T-cell (primary cell): ENCODE measurements around the gene DHRSX. TPM values are rescaled to one million over a fixed set of nuclear protein-coding genes. Genes with fewer than 3 reads are reported as not detected.
A peak's percentile ranks its signal among the peaks of the same experiment; 100 is the strongest.

Source experiments
- ATAC-seq, 4 experiments: fragments of 200-7000 bp in 3 of 4; fragments of 150-1000 bp in 1 of 4; cut with Tn5 transposase; replicated peaks in 1 of 4; 1 replicate in 3 of 4; 2 replicates in 1 of 4; pipeline ENCODE4 v1.10.0; 2021; ENCODE audit warnings: moderate library complexity in 3 of 4, mild to moderate bottlenecking in 2 of 4, moderate number of reproducible peaks in 1 of 4
- CTCF ChIA-PET, 2 donors: fragments of 300-600 bp; sonication (Branson Sonifier 250); formaldehyde crosslinking; loops; one replicate each; lab custom pipeline; 2022; ENCODE audit warnings: antibody characterized with exemption in 2 of 2; lab: Charles Lee
- POLR2A ChIA-PET, 2 donors: fragments of 300-600 bp; sonication (Branson Sonifier 250); formaldehyde crosslinking; loops; one replicate each; lab custom pipeline; 2022; ENCODE audit warnings: antibody characterized with exemption in 2 of 2; lab: Charles Lee
- DNase-seq, 35 experiments: peaks; one replicate each; pipeline versions ENCODE4 v3.0.0 to v3.0.0-alpha.2; 2013 to 2023
- H3K27ac ChIP-seq: one replicate; pipeline ENCODE4 v1.5.1; 2013; ENCODE audit warnings: low read length
- H3K27me3 ChIP-seq, 2 experiments: replicated peaks in 1 of 2; 1 replicate in 1 of 2; 2 replicates in 1 of 2; pipeline versions ENCODE4 v1.6.1 to v1.7.0; 2013; ENCODE audit warnings: low read length in 1 of 2, mixed read lengths in 1 of 2; ENCODE audit not compliant: control insufficient read depth in 2 of 2, insufficient read depth in 2 of 2; ENCODE audit errors: extremely low read depth in 1 of 2
- H3K36me3 ChIP-seq, 2 donors: 1 replicate in 1 of 2; 2 replicates in 1 of 2; pipeline versions ENCODE4 v1.6.1 to v1.7.0; 2013; ENCODE audit warnings: low read length in 1 of 2; ENCODE audit not compliant: control insufficient read depth in 2 of 2, insufficient read depth in 1 of 2; ENCODE audit errors: extremely low read depth in 1 of 2
- H3K4me1 ChIP-seq, 2 experiments: 1 replicate in 1 of 2; 2 replicates in 1 of 2; pipeline versions ENCODE4 v1.6.1 to v1.7.0; 2013; ENCODE audit warnings: low read length in 2 of 2, mixed read lengths in 1 of 2; ENCODE audit not compliant: insufficient read depth in 2 of 2, control insufficient read depth in 1 of 2; ENCODE audit errors: extremely low read depth in 1 of 2
- H3K4me3 ChIP-seq, 2 donors: 1 replicate in 1 of 2; 2 replicates in 1 of 2; pipeline versions ENCODE4 v1.5.1 to v1.7.0; 2013; ENCODE audit warnings: mild to moderate bottlenecking in 2 of 2, low read length in 1 of 2, moderate library complexity in 1 of 2; ENCODE audit not compliant: control insufficient read depth in 1 of 2; ENCODE audit errors: extremely low read depth in 1 of 2
- H3K9me3 ChIP-seq: 2 replicates; pipeline ENCODE4 v1.7.0; 2013
- H3K27ac Mint-ChIP-seq, 2 donors: one replicate each; pipeline ENCODE4 v1.8.0; 2020 to 2021; ENCODE audit warnings: mild to moderate bottlenecking in 2 of 2, mixed read lengths in 2 of 2
- H3K27me3 Mint-ChIP-seq, 2 donors: one replicate each; pipeline ENCODE4 v1.8.0; 2021 to 2022; ENCODE audit warnings: mixed read lengths in 2 of 2
- H3K36me3 Mint-ChIP-seq: one replicate; pipeline ENCODE4 v1.8.0; 2021; ENCODE audit warnings: mixed read lengths
- H3K4me1 Mint-ChIP-seq, 3 donors: one replicate each; pipeline ENCODE4 v1.8.0; 2020 to 2022; ENCODE audit warnings: mixed read lengths in 3 of 3, mild to moderate bottlenecking in 1 of 3
- H3K4me3 Mint-ChIP-seq, 3 donors: one replicate each; pipeline ENCODE4 v1.8.0; 2020 to 2022; ENCODE audit warnings: mild to moderate bottlenecking in 3 of 3, mixed read lengths in 3 of 3, moderate library complexity in 3 of 3
- H3K9me3 Mint-ChIP-seq, 3 donors: one replicate each; pipeline ENCODE4 v1.8.0; 2020 to 2022; ENCODE audit warnings: mixed read lengths in 3 of 3
- WGBS: methylation state at CpG from one replicate; pipeline ENCODE4 v1.1.5; 2013; ENCODE audit warnings: missing lambda C conversion rate; ENCODE audit not compliant: insufficient coverage; 5-methylcytosine and 5-hydroxymethylcytosine counted together
- total RNA-seq, 35 experiments: library from RNA in 6 of 35; stranded (reverse) in 6 of 35; fragments of 120-200 nt in 1 of 35; gene quantifications; one replicate each; pipeline versions ENCODE4 v1.2.1 to v1.2.4 and lab custom pipeline; 2013 to 2026

The DHRSX gene
- total RNA-seq, 5 donors from 2014 or later (not counting 1 experiment from before 2014, with no cell fraction given), result 13.2 to 20.0 (median 15.9) TPM

GRCh38 chrX:2513121-2513664 is 12.4 kb upstream of the DHRSX start:
- 92% methylated on average over 6 of the region's 6 CpGs for WGBS
- peaks cover 7 to 9% of the 10 kb centered on the region in 2 donors for H3K27me3 Mint-ChIP-seq
- H3K27ac ChIP-seq, result no peak overlapping the region
- peaks cover 0 to 4% of the 10 kb centered on the region in 2 experiments for H3K27me3 ChIP-seq
- POLR2A ChIA-PET, result no interaction called here
- no peaks in the 10 kb centered on the region for H3K36me3 ChIP-seq
- CTCF ChIA-PET, result no interaction called here
- H3K4me1 Mint-ChIP-seq, result peaks cover 3 to 5% (median 4%) of the 10 kb centered on the region in 3 donors
- no peak overlapping the region for H3K27ac Mint-ChIP-seq
- H3K36me3 Mint-ChIP-seq, result no peaks in the 10 kb centered on the region
- H3K4me3 Mint-ChIP-seq, result no peak overlapping the region
- H3K4me3 ChIP-seq, result no peak overlapping the region
- peaks cover 0 to 2% of the 10 kb centered on the region in 2 experiments for H3K4me1 ChIP-seq
- H3K9me3 Mint-ChIP-seq, result no peaks in the 10 kb centered on the region
- H3K9me3 ChIP-seq, result no peaks in the 10 kb centered on the region
- no peak for DNase-seq
- ATAC-seq, result no peak

GRCh38 chrX:2512501-2512900 is 11.7 kb upstream of the DHRSX start:
- Histone ChIP-seq H3K27me3 (peaks cover 0 to 4% of the 10 kb centered on the region in 2 experiments), H3K4me1 (peaks cover 0 to 2% of the 10 kb centered on the region in 2 experiments), H3K27ac (no peak overlapping the region), H3K4me3 (no peak overlapping the region), H3K9me3 (no peaks in the 10 kb centered on the region), H3K36me3 (no peaks in the 10 kb centered on the region)
- CTCF ChIA-PET, result no interaction called here
- H3K9me3 Mint-ChIP-seq, result no peaks in the 10 kb centered on the region
- ATAC-seq (no peak), DNase-seq (no peak)
- H3K27ac Mint-ChIP-seq, result no peak overlapping the region
- peaks cover 3 to 5% (median 4%) of the 10 kb centered on the region in 3 donors for H3K4me1 Mint-ChIP-seq
- H3K4me3 Mint-ChIP-seq, result no peak overlapping the region
- H3K36me3 Mint-ChIP-seq, result no peaks in the 10 kb centered on the region
- peaks cover 2 to 9% of the 10 kb centered on the region in 2 donors for H3K27me3 Mint-ChIP-seq
- no CpG with 5 or more reads among the region's 8 CpGs for whole genome bisulfite sequencing
- POLR2A ChIA-PET, result no interaction called here

DNA sequence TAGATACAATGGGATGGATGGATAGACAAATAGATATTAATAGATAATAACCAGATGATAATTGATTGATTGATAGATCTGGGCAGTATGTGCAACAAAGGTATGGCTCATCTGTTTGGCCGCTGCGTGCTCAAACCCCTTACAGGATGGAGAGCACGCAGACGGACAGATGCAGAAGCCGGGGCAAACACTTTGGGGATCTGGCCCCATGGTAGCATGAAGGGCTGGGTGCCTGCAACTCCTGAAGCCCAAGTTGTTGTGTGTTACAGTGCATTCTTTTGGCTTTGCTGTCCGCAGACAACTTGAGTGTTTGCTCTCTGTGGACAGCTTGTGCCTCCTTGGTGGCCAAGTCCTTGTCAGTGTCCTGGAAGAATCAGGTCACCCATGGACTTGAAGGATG is 10.6 kb upstream of the DHRSX start:
- ChIA-PET POLR2A (no interaction called here), CTCF (no interaction called here)
- Mint-ChIP-seq H3K27me3 (peaks cover 2 to 5% of the 10 kb centered on the region in 2 donors), H3K9me3 (no peaks in the 10 kb centered on the region), H3K4me3 (no peak overlapping the region), H3K4me1 (peaks cover 0 to 5% (median 2%) of the 10 kb centered on the region in 3 donors), H3K27ac (peak overlapping the region in 1 of 2 donors; percentile 15), H3K36me3 (no peaks in the 10 kb centered on the region)
- ATAC-seq (no peak), DNase-seq (no peak)
- Histone ChIP-seq H3K9me3 (no peaks in the 10 kb centered on the region), H3K36me3 (no peaks in the 10 kb centered on the region), H3K4me1 (peaks cover 0 to 2% of the 10 kb centered on the region in 2 experiments), H3K27ac (no peak overlapping the region), H3K27me3 (peaks cover 0 to 4% of the 10 kb centered on the region in 2 experiments), H3K4me3 (no peak overlapping the region)
- WGBS, result 97% methylated on average over 6 of the region's 6 CpGs

- H3K27ac ChIP-seq, result no peak overlapping the region
These were observed 8.0 kb upstream of the DHRSX start for GRCh38 chrX:2508648-2509335.

DNA sequence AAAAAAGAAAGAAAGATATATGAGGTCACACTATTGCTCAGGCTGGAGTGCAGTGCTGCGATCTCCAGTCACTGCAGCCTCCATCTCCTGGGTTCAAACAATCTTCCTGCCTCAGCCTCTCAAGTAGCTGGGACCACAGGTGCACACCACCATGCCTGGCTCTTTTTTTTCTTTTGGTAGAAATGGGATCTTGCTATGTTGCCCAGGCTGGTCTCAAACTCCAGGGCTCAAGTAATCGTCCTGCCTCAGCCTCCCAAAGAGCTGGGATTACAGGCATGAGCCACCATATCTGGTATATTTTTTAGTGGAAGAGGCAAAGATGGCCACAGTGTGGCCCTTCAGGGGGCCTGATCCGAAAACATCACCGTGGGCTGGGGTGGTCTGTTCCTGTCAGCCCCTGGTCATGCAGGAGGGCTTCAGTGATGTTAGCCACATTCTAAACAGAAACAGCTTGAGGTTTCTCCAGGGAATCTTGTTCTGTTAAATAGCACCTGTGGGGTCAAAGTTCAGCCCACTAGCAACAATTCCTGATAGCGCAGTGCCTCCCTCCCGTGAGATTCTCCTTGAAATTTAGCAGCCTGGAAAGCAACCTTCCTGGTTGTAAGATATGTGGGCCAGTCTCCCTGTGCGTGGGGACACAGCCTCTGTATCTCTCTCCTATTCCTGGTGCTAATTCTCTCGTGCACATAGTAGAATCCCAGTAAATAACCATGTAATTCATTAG is 7.3 kb upstream of the DHRSX start:
- H3K36me3 ChIP-seq, result no peaks in the 10 kb centered on the region
- H3K4me3 Mint-ChIP-seq, result no peak overlapping the region
- ChIA-PET CTCF (no interaction called here), POLR2A (no interaction called here)
- DNase-seq (no peak), ATAC-seq (no peak)
- no peaks in the 10 kb centered on the region for H3K9me3 ChIP-seq
- H3K4me1 ChIP-seq, result no peaks in the 10 kb centered on the region
- no peak overlapping the region for H3K27ac ChIP-seq
- H3K27ac Mint-ChIP-seq, result no peak overlapping the region
- H3K4me3 ChIP-seq, result no peak overlapping the region
- H3K4me1 Mint-ChIP-seq, result peaks cover 0 to 6% (median 0%) of the 10 kb centered on the region in 3 donors
- no peaks in the 10 kb centered on the region for H3K36me3 Mint-ChIP-seq
- 84% methylated on average over 4 of the region's 8 CpGs for WGBS
- no peaks in the 10 kb centered on the region for H3K27me3 Mint-ChIP-seq
- peaks cover 0 to 4% of the 10 kb centered on the region in 2 experiments for H3K27me3 ChIP-seq
- no peaks in the 10 kb centered on the region for H3K9me3 Mint-ChIP-seq

More at GRCh38 chrX:2508648-2509335, 8.0 kb upstream of the DHRSX start:
- 71% methylated on average over 7 of the region's 9 CpGs for WGBS
- Histone ChIP-seq H3K4me1 (no peaks in the 10 kb centered on the region), H3K36me3 (no peaks in the 10 kb centered on the region), H3K9me3 (no peaks in the 10 kb centered on the region), H3K4me3 (no peak overlapping the region), H3K27me3 (peaks cover 0 to 4% of the 10 kb centered on the region in 2 experiments)
- ChIA-PET POLR2A (no interaction called here), CTCF (no interaction called here)
- H3K27ac Mint-ChIP-seq, result no peak overlapping the region
- no peaks in the 10 kb centered on the region for H3K9me3 Mint-ChIP-seq
- no peaks in the 10 kb centered on the region for H3K27me3 Mint-ChIP-seq
- peaks cover 0 to under 1% (median 0%) of the 10 kb centered on the region in 3 donors for H3K4me1 Mint-ChIP-seq
- no peak for DNase-seq
- no peak overlapping the region for H3K4me3 Mint-ChIP-seq
- no peak for ATAC-seq
- H3K36me3 Mint-ChIP-seq, result no peaks in the 10 kb centered on the region

- peaks cover 0 to 6% (median 0%) of the 10 kb centered on the region in 3 donors for H3K4me1 Mint-ChIP-seq
- no peaks in the 10 kb centered on the region for H3K27me3 Mint-ChIP-seq
- H3K27ac ChIP-seq, result no peak overlapping the region
- ATAC-seq (no peak), DNase-seq (no peak)
- H3K4me1 ChIP-seq, result no peaks in the 10 kb centered on the region
- POLR2A ChIA-PET, result no interaction called here
- no peaks in the 10 kb centered on the region for H3K9me3 Mint-ChIP-seq
- no peak overlapping the region for H3K4me3 ChIP-seq
- H3K27me3 ChIP-seq, result peaks cover 0 to under 1% of the 10 kb centered on the region in 2 experiments
- H3K36me3 Mint-ChIP-seq, result no peaks in the 10 kb centered on the region
- no peak overlapping the region for H3K27ac Mint-ChIP-seq
- H3K9me3 ChIP-seq, result no peaks in the 10 kb centered on the region
- H3K4me3 Mint-ChIP-seq, result no peak overlapping the region
- WGBS, result 100% methylated on average over 1 of the region's 3 CpGs
- CTCF ChIA-PET, result no interaction called here
- no peaks in the 10 kb centered on the region for H3K36me3 ChIP-seq
These were observed 6.4 kb upstream of the DHRSX start for GRCh38 chrX:2507196-2507595.
